ENCODE results near the gene CREBBP. TPM values are rescaled to one million over a fixed set of nuclear protein-coding genes. Genes with fewer than 3 reads are reported as not detected.

The CREBBP gene
- total and polyA plus RNA-seq, 2 experiments from 2014 or later = 24.4 to 33.8 TPM

GRCh38 chr16:3787924-3788661 is 92.4 kb downstream of the CREBBP start:
- no peaks in the 10 kb centered on the region for H3K9me3 ChIP-seq (ENCODE audit: low read depth)
- no peaks in the 10 kb centered on the region for H3K4me1 ChIP-seq (ENCODE audit: low read depth)
- H3K27ac ChIP-seq = no peak overlapping the region
- no peak for DNase-seq (ENCODE audit: low read depth in 1 of 2, low spot score in 1 of 2)
- peaks cover 20% of the 10 kb centered on the region for H3K36me3 ChIP-seq
- H3K27me3 ChIP-seq = no peaks in the 10 kb centered on the region
- no peak overlapping the region for H3K4me3 ChIP-seq
- TF ChIP-seq, protein P1, sequence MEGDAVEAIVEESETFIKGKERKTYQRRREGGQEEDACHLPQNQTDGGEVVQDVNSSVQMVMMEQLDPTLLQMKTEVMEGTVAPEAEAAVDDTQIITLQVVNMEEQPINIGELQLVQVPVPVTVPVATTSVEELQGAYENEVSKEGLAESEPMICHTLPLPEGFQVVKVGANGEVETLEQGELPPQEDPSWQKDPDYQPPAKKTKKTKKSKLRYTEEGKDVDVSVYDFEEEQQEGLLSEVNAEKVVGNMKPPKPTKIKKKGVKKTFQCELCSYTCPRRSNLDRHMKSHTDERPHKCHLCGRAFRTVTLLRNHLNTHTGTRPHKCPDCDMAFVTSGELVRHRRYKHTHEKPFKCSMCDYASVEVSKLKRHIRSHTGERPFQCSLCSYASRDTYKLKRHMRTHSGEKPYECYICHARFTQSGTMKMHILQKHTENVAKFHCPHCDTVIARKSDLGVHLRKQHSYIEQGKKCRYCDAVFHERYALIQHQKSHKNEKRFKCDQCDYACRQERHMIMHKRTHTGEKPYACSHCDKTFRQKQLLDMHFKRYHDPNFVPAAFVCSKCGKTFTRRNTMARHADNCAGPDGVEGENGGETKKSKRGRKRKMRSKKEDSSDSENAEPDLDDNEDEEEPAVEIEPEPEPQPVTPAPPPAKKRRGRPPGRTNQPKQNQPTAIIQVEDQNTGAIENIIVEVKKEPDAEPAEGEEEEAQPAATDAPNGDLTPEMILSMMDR (IDR thresholded peaks at IDR 0.05; ENCODE audit: low read depth, low read length) = no peak

DNA sequence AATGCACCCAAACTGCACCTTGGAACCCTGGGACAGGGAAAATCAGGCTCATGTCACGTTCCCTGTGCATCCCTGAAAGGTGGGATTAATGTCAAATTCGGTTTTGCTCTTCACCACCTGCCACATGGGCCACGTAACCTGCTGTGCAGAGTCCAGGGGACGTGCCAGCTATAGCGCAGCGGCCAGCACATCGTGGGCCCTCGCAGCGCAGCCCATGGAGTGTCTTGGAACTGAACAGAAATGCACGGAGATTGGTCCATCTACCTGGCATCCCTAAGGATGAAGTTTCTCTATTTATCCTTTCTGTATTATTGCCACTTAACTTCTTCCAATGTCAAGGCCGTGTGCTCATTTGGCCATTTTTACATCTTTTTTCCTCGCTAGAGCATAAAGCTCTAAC is 95.1 kb downstream of the CREBBP start:
- DNase-seq (ENCODE audit: low read depth in 1 of 2, low spot score in 1 of 2) = no peak
- Histone ChIP-seq H3K36me3 (peaks cover 18% of the 10 kb centered on the region), H3K4me1 (ENCODE audit: low read depth) (no peaks in the 10 kb centered on the region), H3K27ac (no peak overlapping the region), H3K27me3 (no peaks in the 10 kb centered on the region), H3K9me3 (ENCODE audit: low read depth) (no peaks in the 10 kb centered on the region), H3K4me3 (no peak overlapping the region)
- TF ChIP-seq, protein P1 (IDR thresholded peaks at IDR 0.05; ENCODE audit: low read depth, low read length) = no peak

DNA sequence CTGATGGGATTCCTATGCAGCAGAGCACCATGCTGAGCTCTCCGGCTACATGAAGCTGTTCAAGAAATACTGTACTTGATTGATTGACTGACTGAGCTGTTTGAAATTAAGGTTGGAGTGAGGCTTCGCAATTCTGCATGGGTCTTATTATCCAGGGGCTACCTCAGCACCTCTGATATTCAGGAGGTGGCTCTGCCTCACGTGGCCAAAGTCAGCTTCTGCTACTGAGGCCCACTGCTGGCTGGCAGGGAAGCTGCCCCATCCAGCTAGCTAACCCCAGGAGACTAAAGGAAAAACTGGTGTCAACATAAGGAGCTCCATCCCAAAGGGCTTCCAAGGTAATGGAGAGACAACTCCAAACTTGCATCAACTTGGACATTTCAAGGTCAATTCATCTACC is 97.0 kb downstream of the CREBBP start:
- Histone ChIP-seq H3K36me3 (peaks cover 22% of the 10 kb centered on the region), H3K27me3 (no peaks in the 10 kb centered on the region), H3K27ac (no peak overlapping the region), H3K9me3 (ENCODE audit: low read depth) (no peaks in the 10 kb centered on the region), H3K4me3 (no peak overlapping the region), H3K4me1 (ENCODE audit: low read depth) (no peaks in the 10 kb centered on the region)
- TF ChIP-seq, protein P1 (IDR thresholded peaks at IDR 0.05; ENCODE audit: low read depth, low read length) = no peak
- DNase-seq (ENCODE audit: low read depth in 1 of 2, low spot score in 1 of 2) = no peak

DNA sequence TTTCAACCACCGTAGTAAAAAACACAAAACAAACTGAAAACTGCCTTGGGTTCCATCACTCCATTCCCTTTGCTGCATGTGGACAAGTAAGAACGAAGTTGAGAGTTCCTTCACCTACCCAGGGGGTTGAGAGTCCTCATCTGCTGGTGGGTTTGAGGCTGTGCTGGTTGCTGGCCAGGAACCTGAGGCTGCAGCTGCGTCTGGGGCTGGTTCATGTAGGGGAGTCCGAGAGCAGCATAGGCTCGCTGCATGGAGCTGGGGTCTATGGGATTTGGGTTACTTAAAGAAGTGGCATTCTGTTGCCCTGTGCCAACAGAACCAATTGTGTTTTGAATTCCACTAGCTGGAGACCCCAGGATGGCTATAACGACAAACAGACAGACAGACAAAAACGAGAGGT is 97.9 kb downstream of the CREBBP start:
- no peaks in the 10 kb centered on the region for H3K9me3 ChIP-seq (ENCODE audit: low read depth)

DNA sequence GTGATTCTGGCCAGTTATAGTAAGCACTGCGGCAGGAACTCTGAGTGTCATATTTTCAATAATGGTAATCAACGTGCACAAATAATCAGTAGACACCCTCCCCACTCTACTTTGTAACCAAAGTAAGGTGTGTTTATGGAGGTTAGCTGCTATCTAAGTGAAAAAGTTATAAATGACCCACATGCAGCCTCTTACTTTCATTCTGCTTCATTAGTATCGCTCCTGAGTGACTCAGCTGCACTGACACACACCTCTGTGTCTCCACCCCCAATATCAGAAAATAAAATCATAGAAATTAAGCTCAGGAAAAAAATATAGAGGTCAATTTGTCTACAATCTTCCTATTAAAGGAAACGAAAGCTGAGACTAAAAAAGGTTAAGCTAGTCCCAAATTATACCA is 99.1 kb downstream of the CREBBP start:
- TF ChIP-seq, protein P1 (IDR thresholded peaks at IDR 0.05; ENCODE audit: low read depth, low read length) = no peak
- no peaks in the 10 kb centered on the region for H3K4me1 ChIP-seq (ENCODE audit: low read depth)
- no peak overlapping the region for H3K27ac ChIP-seq
- no peak for DNase-seq (ENCODE audit: low read depth in 1 of 2, low spot score in 1 of 2)
- H3K4me3 ChIP-seq = no peak overlapping the region
- H3K27me3 ChIP-seq = no peaks in the 10 kb centered on the region
- H3K36me3 ChIP-seq = peaks cover 35% of the 10 kb centered on the region
- no peaks in the 10 kb centered on the region for H3K9me3 ChIP-seq (ENCODE audit: low read depth)

More for the DNA sequence above, 97.9 kb downstream of the CREBBP start:
- no peak for DNase-seq (ENCODE audit: low read depth in 1 of 2, low spot score in 1 of 2)
- Histone ChIP-seq H3K4me1 (ENCODE audit: low read depth) (no peaks in the 10 kb centered on the region), H3K27me3 (no peaks in the 10 kb centered on the region), H3K4me3 (no peak overlapping the region), H3K36me3 (peaks cover 32% of the 10 kb centered on the region), H3K27ac (no peak overlapping the region)
- TF ChIP-seq, protein P1 (IDR thresholded peaks at IDR 0.05; ENCODE audit: low read depth, low read length) = no peak
